Bone marrow (tissue), 2 donors: ENCODE data around the gene POLRMT.

Experiments
- DNase-seq, 2 donors: peaks; one replicate each; lab custom pipeline; 2025; lab: John Stamatoyannopoulos, UW

The POLRMT gene

GRCh38 chr19:579111-579841, 54.1 kb downstream of the POLRMT start:
- DNase-seq, result no peak

GRCh38 chr19:577439-578392, 55.6 kb downstream of the POLRMT start:
- no peak for DNase-seq

- no peak for DNase-seq
These were observed 56.4 kb downstream of the POLRMT start for GRCh38 chr19:576768-577438.

- DNase-seq, result no peak
These were observed 57.5 kb downstream of the POLRMT start for GRCh38 chr19:575527-576506.

DNA sequence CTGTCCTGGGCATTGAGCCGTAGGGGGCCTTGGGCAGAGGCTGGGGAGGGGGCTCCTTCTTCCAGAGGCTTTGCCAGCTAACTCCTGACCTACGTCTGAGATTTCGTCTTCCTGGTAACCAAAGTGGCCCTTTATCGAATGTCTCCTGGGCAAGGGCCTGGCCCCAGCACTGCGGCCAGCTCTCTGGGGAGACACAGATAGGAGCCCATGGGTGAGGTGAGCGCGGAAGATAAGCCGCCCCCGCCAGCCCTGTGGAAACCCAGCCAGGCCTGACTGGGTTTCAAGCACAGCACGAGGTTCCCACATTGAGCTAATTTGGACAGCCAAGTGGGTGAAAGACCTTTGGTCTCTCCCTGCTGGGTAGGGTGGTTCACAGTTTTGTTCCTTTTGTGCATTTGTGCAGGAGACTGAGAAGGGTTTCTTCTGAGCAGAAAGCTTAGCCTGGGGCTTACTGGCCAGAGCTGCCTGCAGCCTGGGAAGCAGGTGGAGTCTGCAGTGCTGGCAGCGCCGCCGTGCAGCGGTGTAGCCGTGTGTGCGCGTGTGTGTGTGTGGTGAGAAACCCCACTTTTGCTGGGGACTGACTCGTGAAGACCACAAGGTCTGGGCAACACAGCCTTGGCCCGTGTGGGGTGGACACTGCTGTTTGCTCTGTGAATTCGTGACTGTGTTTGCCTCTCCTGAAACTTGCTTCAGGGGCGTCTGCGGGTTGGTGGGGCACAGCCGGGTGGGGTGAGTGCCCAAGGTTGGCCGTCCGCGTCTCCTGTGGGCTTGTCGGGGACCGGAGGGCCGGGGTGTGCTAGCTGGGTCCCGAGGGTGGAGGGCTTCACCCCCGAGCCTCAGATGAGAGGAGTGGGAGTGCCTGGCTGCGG, 58.4 kb downstream of the POLRMT start:
- DNase-seq, result no peak

- no peak for DNase-seq
These were observed 59.9 kb downstream of the POLRMT start for GRCh38 chr19:573519-573825.

GRCh38 chr19:572743-573518, 60.4 kb downstream of the POLRMT start:
- no peak for DNase-seq

DNA sequence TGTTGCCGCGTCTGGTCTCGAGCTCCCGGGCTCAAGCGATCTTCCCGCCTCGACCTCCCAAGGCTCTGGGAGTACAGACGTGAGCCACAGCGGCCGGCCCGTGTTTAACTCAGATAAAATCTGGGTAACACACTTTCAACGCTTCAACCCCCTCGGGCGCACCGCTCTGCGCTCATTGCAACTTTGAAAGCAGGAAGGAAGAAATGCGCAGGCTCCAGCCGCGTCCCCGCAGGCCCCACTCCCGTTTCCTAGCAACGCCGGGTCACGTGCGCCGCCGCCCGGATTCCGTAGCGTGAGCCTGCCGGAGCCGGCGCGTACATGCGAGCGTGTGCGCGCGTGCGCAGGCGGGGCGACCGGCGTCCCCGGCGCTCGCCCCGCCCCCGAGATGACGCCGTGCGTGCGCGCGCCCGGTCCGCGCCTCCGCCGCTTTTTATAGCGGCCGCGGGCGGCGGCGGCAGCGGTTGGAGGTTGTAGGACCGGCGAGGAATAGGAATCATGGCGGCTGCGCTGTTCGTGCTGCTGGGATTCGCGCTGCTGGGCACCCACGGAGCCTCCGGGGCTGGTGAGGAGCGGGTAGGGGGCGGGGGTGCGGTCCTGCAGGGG, 61.1 kb downstream of the POLRMT start, which contains the start of gene BSG:
BSG (plus strand) TSS at position 457 of the 603 bp plus-strand sequence; CDS start at position 496, 39 bp downstream.
- peak; percentile 93 to 94 for DNase-seq

DNA sequence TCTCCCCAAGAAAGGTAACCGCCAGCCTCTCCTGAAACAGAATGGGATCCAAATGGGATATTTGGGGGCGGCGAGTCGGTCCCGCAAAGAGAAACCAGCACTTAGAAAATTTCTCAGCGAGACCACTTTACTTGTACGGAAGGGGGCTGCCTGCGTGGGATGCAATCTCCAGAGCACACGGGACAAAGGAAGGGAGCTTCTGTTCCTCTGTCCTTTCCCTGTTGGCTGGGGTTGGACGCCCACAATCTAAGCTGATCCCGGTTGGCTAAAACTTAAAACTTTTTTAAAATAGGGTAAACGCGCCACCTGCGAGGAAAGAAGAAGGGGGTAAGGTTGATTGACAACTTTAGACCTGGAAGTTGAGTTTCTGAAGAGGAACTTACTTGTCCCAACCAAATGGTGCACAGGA, 61.8 kb downstream of the POLRMT start:
- peak in 1 of 2 donors; percentile 47 for DNase-seq

GRCh38 chr19:570937-571565, 62.3 kb downstream of the POLRMT start:
- DNase-seq, result peak; percentile 47 to 53

DNA sequence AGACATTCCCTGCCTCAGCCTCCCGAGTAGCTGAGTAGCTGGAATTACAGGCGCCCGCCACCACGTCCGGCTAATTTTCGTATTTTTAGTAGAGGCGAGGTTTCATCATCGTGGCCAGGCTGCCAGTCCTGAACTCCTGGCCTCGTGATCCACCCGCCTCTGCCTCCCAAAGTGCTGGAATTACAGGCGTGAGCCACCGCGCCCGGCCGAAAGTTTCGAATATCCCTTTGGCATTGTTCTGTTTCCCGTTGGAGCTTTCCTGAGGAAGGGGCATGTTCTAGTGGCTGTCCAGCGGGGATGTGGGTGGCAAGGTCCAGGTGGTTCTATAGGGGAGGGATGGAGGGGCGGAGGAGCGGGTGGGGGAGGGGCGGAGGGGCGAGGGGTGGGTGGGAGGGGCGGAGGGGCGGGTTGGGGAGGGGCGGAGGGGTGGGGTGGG, 63.1 kb downstream of the POLRMT start:
- DNase-seq, result no peak

DNA sequence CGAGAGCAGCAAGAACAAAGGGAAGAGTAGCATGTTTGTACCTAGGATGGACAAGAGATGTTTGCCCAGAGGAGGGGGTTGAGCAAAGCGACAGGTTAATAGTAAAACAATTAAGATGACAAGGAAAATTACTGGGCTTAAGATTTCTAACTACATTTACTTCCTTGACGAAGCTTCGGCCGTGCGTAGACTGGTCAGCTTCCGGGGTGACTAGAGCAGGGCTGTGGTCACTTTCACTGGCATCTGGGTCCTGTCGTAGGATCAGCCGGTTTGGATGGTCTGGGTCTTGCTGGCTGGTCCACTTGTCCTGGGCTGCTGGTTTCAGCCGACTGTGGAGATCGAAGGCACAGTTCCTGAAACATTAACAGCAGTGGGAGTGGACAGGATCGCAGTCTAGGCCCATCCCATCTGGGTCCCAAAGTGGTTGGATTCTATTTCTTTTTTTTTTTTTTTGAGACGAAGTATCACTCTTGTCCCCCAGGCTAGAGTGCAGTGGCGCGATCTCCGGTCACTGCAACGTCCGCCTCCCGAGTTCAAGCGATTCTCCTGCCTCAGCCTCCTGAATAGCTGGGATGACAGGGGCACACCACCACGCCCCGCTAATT, 65.9 kb downstream of the POLRMT start:
- DNase-seq, result no peak
